GM23338 (cell line): ENCODE results near the gene BTBD9.

Experiments
- CREB1 ChIP-seq: fragments of 250-450 bp; sonication (Bioruptor Pico); IDR thresholded peaks from 2 replicates; pipeline ENCODE4 v1.5.0; 2020; ENCODE audit warnings: low read depth, mild to moderate bottlenecking, moderate library complexity
- CTCF ChIP-seq, 2 experiments: fragments of 200-600 bp in 1 of 2; sonication (generic) in 1 of 2; conservative IDR thresholded peaks; 2 replicates each; pipeline versions ENCODE4 v1.5.1 to v1.6.1; 2016 to 2017; ENCODE audit warnings: antibody characterized with exemption in 2 of 2, low read depth in 2 of 2, mild to moderate bottlenecking in 2 of 2, moderate library complexity in 1 of 2
- ETS1 ChIP-seq: IDR thresholded peaks from 2 replicates; pipeline ENCODE4 v1.6.1; 2016; ENCODE audit warnings: antibody characterized with exemption
- EZH2 ChIP-seq: fragments of 200-600 bp; sonication (generic); IDR thresholded peaks from one replicate; pipeline ENCODE4 v1.8.0; 2017; ENCODE audit warnings: antibody characterized with exemption, mild to moderate bottlenecking, low read depth; ENCODE audit not compliant: unreplicated experiment
- EZH2phosphoT487 ChIP-seq: fragments of 200-600 bp; sonication (generic); IDR thresholded peaks from one replicate; pipeline ENCODE4 v1.8.1; 2018; ENCODE audit warnings: antibody characterized with exemption; ENCODE audit not compliant: unreplicated experiment
- JUNB ChIP-seq: IDR thresholded peaks from one replicate; pipeline ENCODE4 v1.6.1; 2016; ENCODE audit warnings: antibody characterized with exemption; ENCODE audit not compliant: unreplicated experiment
- POLR2AphosphoS5 ChIP-seq: IDR thresholded peaks from 2 replicates; pipeline ENCODE4 v1.6.1; 2016; ENCODE audit warnings: antibody characterized with exemption, low read depth
- REST ChIP-seq: IDR thresholded peaks from one replicate; pipeline ENCODE4 v1.6.1; 2018; ENCODE audit warnings: antibody characterized with exemption; ENCODE audit not compliant: unreplicated experiment
- ZNF331 ChIP-seq: fragments of 250-450 bp; sonication (Bioruptor Pico); IDR thresholded peaks from 2 replicates; pipeline ENCODE4 v1.5.0; 2020; ENCODE audit warnings: low read depth, mild to moderate bottlenecking, moderate library complexity

DNA sequence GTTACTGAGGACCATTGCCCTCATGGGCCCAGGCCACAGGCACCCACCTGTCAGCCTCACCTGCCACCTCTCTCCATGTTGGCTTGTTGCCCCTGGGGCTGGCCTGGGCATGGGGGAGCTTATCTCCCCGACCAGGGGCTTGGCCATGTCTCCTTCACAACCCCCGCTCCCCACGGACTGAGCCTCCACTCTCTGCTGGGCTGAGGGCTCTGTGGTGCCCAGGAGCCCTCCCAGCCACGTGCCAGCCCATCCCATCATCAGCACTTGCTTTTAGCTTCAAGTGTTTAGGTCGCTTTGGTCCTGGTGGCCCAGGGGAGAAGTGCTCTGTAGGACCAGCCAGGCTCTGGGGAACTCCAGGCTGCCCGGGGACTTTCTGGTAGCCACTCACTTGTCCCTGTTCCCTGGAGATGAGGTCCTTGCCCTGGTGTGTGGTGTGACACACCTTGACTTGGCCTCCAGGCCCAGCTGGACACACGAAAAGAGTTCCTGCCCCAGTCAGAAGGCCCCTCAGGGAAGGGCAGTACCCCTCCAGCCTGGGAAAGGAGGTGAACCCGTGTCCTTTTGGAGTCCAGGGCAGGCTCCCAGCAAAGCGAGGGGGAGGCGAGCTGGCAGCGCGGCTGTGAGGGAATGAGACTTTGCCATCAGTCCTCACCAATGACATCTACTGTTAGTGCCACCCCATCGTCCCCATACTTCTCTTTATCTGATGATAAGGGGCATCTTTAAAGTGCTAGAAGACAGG is 467.6 kb downstream of the BTBD9 start:
- no peak for TF ChIP-seq CTCF (conservative IDR thresholded peaks at IDR 0.05; ENCODE audit: low read depth in 2 of 2)
- TF ChIP-seq POLR2AphosphoS5 = no peak
- TF ChIP-seq REST = no peak
- TF ChIP-seq CREB1 (CRISPR knock-in tag) = no peak
- no peak for TF ChIP-seq EZH2
- no peak for TF ChIP-seq EZH2phosphoT487
- TF ChIP-seq ZNF331 (CRISPR knock-in tag) = no peak
- no peak for TF ChIP-seq JUNB
- no peak for TF ChIP-seq ETS1
